Measurements from ENCODE around the gene TGFA. TPM values are rescaled to one million over a fixed set of nuclear protein-coding genes. Genes with fewer than 3 reads are reported as not detected.
A peak's percentile ranks its signal among the peaks of the same experiment; 100 is the strongest.

Gene TGFA
- total and polyA plus RNA-seq, 7 experiments from 2014 or later = 0.44 to 3.2 (median 1.9) TPM; not detected in 1

GRCh38 chr2:70508711-70509462, 44.7 kb downstream of the TGFA start:
- Mint-ChIP-seq H3K27ac (no peak overlapping the region), H3K4me3 (no peak overlapping the region), H3K27me3 (no peaks in the 10 kb centered on the region), H3K4me1 (peaks cover 0 to 11% (median 0%) of the 10 kb centered on the region in 7 donors), H3K36me3 (peaks cover 0 to 6% (median 0%) of the 10 kb centered on the region in 5 donors), H3K9me3 (no peaks in the 10 kb centered on the region)
- no peak for DNase-seq
- intact Hi-C loops (cut with micrococcal nuclease) = no loop called here
- H3K36me3 ChIP-seq (ENCODE audit: control insufficient read depth in 2 of 3, insufficient read depth in 3 of 3, low read length in 3 of 3) = no peaks in the 10 kb centered on the region
- H3K27ac ChIP-seq (ENCODE audit: low read depth, low read length) = no peak overlapping the region
- no peak for ATAC-seq
- H3K4me1 ChIP-seq (ENCODE audit: control insufficient read depth in 2 of 2, insufficient read depth in 2 of 2, low read length in 2 of 2) = no peaks in the 10 kb centered on the region
- H3K4me3 ChIP-seq (ENCODE audit: low read length) = no peak overlapping the region
- ChIA-PET CTCF (interaction anchor here (0.6 kb wide), 2 partner anchors 29 to 202 kb away, joined by 3 to 4 read pairs; no protein-coding TSS in a partner anchor), POLR2A (no interaction called here)
- H3K27me3 ChIP-seq (ENCODE audit: control insufficient read depth in 2 of 2, insufficient read depth in 2 of 2, low read length in 2 of 2) = no peaks in the 10 kb centered on the region
- no peaks in the 10 kb centered on the region for H3K9me3 ChIP-seq (ENCODE audit: control insufficient read depth in 2 of 3, low read length in 3 of 3)

GRCh38 chr2:70505613-70506391, 47.8 kb downstream of the TGFA start:
- Histone ChIP-seq H3K4me3 (ENCODE audit: low read length) (no peak overlapping the region), H3K9me3 (ENCODE audit: control insufficient read depth in 2 of 3, low read length in 3 of 3) (no peaks in the 10 kb centered on the region), H3K36me3 (ENCODE audit: control insufficient read depth in 2 of 3, insufficient read depth in 3 of 3, low read length in 3 of 3) (no peaks in the 10 kb centered on the region), H3K27me3 (ENCODE audit: control insufficient read depth in 2 of 2, insufficient read depth in 2 of 2, low read length in 2 of 2) (no peaks in the 10 kb centered on the region), H3K27ac (ENCODE audit: low read depth, low read length) (no peak overlapping the region), H3K4me1 (ENCODE audit: control insufficient read depth in 2 of 2, insufficient read depth in 2 of 2, low read length in 2 of 2) (no peaks in the 10 kb centered on the region)
- H3K36me3 Mint-ChIP-seq = peaks cover 0 to 8% (median 0%) of the 10 kb centered on the region in 5 donors
- ChIA-PET CTCF (no interaction called here), POLR2A (no interaction called here)
- ATAC-seq (no peak), DNase-seq (no peak)
- no peak overlapping the region for H3K27ac Mint-ChIP-seq
- H3K27me3 Mint-ChIP-seq = peaks cover 0 to 13% (median 0%) of the 10 kb centered on the region in 5 donors
- H3K4me3 Mint-ChIP-seq = no peak overlapping the region
- peaks cover 0 to 27% (median 0%) of the 10 kb centered on the region in 7 donors for H3K4me1 Mint-ChIP-seq
- H3K9me3 Mint-ChIP-seq = no peaks in the 10 kb centered on the region
- intact Hi-C loops (cut with micrococcal nuclease) = no loop called here

GRCh38 chr2:70504750-70505149, 48.9 kb downstream of the TGFA start:
- no peak overlapping the region for H3K27ac Mint-ChIP-seq
- CTCF ChIA-PET = interaction anchor here (0.7 kb wide), 1 partner anchor 429 kb away, joined by 3 read pairs; no protein-coding TSS in a partner anchor

GRCh38 chr2:70503896-70504295, 49.7 kb downstream of the TGFA start:
- Histone ChIP-seq H3K36me3 (ENCODE audit: control insufficient read depth in 2 of 3, insufficient read depth in 3 of 3, low read length in 3 of 3) (no peaks in the 10 kb centered on the region), H3K4me3 (ENCODE audit: low read length) (no peak overlapping the region), H3K9me3 (ENCODE audit: control insufficient read depth in 2 of 3, low read length in 3 of 3) (no peaks in the 10 kb centered on the region), H3K4me1 (ENCODE audit: control insufficient read depth in 2 of 2, insufficient read depth in 2 of 2, low read length in 2 of 2) (no peaks in the 10 kb centered on the region), H3K27ac (ENCODE audit: low read depth, low read length) (no peak overlapping the region), H3K27me3 (ENCODE audit: control insufficient read depth in 2 of 2, insufficient read depth in 2 of 2, low read length in 2 of 2) (no peaks in the 10 kb centered on the region)
- Mint-ChIP-seq H3K27ac (no peak overlapping the region), H3K36me3 (peaks cover 0 to 7% (median 0%) of the 10 kb centered on the region in 5 donors), H3K4me1 (peaks cover 0 to 31% (median 0%) of the 10 kb centered on the region in 7 donors), H3K27me3 (peaks cover 0 to 20% (median 0%) of the 10 kb centered on the region in 5 donors), H3K4me3 (no peak overlapping the region), H3K9me3 (no peaks in the 10 kb centered on the region)
- DNase-seq (no peak), ATAC-seq (no peak)
- intact Hi-C loops (cut with micrococcal nuclease) = no loop called here
- CTCF ChIA-PET = no interaction called here
- POLR2A ChIA-PET = no interaction called here

More at GRCh38 chr2:70504750-70505149, 48.9 kb downstream of the TGFA start:
- Mint-ChIP-seq H3K36me3 (peaks cover 0 to 7% (median 0%) of the 10 kb centered on the region in 5 donors), H3K9me3 (no peaks in the 10 kb centered on the region), H3K27me3 (peaks cover 0 to 20% (median 0%) of the 10 kb centered on the region in 5 donors), H3K4me3 (no peak overlapping the region), H3K4me1 (peaks cover 0 to 31% (median 0%) of the 10 kb centered on the region in 7 donors)
- H3K4me1 ChIP-seq (ENCODE audit: control insufficient read depth in 2 of 2, insufficient read depth in 2 of 2, low read length in 2 of 2) = no peaks in the 10 kb centered on the region
- ATAC-seq = no peak
- POLR2A ChIA-PET = no interaction called here
- no peak overlapping the region for H3K4me3 ChIP-seq (ENCODE audit: low read length)
- DNase-seq = no peak
- H3K9me3 ChIP-seq (ENCODE audit: control insufficient read depth in 2 of 3, low read length in 3 of 3) = no peaks in the 10 kb centered on the region
- H3K27me3 ChIP-seq (ENCODE audit: control insufficient read depth in 2 of 2, insufficient read depth in 2 of 2, low read length in 2 of 2) = no peaks in the 10 kb centered on the region
- H3K27ac ChIP-seq (ENCODE audit: low read depth, low read length) = no peak overlapping the region
- no peaks in the 10 kb centered on the region for H3K36me3 ChIP-seq (ENCODE audit: control insufficient read depth in 2 of 3, insufficient read depth in 3 of 3, low read length in 3 of 3)
- intact Hi-C loops (cut with micrococcal nuclease) = no loop called here

GRCh38 chr2:70501728-70502127, 51.9 kb downstream of the TGFA start:
- POLR2A ChIA-PET = interaction anchor here (1.1 kb wide), 1 partner anchor 27 kb away, joined by 3 read pairs; no protein-coding TSS in a partner anchor
- peak overlapping the region in 2 of 9 donors; percentile 46 to 71 for H3K27ac Mint-ChIP-seq
- no peaks in the 10 kb centered on the region for H3K9me3 ChIP-seq (ENCODE audit: control insufficient read depth in 2 of 3, low read length in 3 of 3)

GRCh38 chr2:70501215-70501614, 52.4 kb downstream of the TGFA start:
- H3K4me1 Mint-ChIP-seq = peaks cover 0 to 36% (median 5%) of the 10 kb centered on the region in 7 donors
- peaks cover 0 to 7% (median 0%) of the 10 kb centered on the region in 5 donors for H3K36me3 Mint-ChIP-seq
- no peaks in the 10 kb centered on the region for H3K36me3 ChIP-seq (ENCODE audit: control insufficient read depth in 2 of 3, insufficient read depth in 3 of 3, low read length in 3 of 3)
- H3K9me3 ChIP-seq (ENCODE audit: control insufficient read depth in 2 of 3, low read length in 3 of 3) = no peaks in the 10 kb centered on the region
- H3K4me3 ChIP-seq (ENCODE audit: low read length) = no peak overlapping the region
- intact Hi-C loops (cut with micrococcal nuclease) = no loop called here
- peaks cover 0 to 33% (median 0%) of the 10 kb centered on the region in 5 donors for H3K27me3 Mint-ChIP-seq
- ATAC-seq (no peak), DNase-seq (no peak)
- no peak overlapping the region for H3K27ac ChIP-seq (ENCODE audit: low read depth, low read length)
- H3K27me3 ChIP-seq (ENCODE audit: control insufficient read depth in 2 of 2, insufficient read depth in 2 of 2, low read length in 2 of 2) = no peaks in the 10 kb centered on the region
- no peaks in the 10 kb centered on the region for H3K4me1 ChIP-seq (ENCODE audit: control insufficient read depth in 2 of 2, insufficient read depth in 2 of 2, low read length in 2 of 2)
- no peaks in the 10 kb centered on the region for H3K9me3 Mint-ChIP-seq
- H3K27ac Mint-ChIP-seq = peak overlapping the region in 2 of 9 donors; percentile 46 to 71
- H3K4me3 Mint-ChIP-seq = peak overlapping the region in 1 of 10 donors; percentile 40
- ChIA-PET CTCF (no interaction called here), POLR2A (interaction anchor here (0.6 to 1.1 kb wide), 3 partner anchors 27 to 190 kb away, joined by 3 to 4 read pairs (median 4); no protein-coding TSS in a partner anchor)

More at GRCh38 chr2:70501728-70502127, 51.9 kb downstream of the TGFA start:
- intact Hi-C loops (cut with micrococcal nuclease) = no loop called here
- Histone ChIP-seq H3K27ac (ENCODE audit: low read depth, low read length) (no peak overlapping the region), H3K4me1 (ENCODE audit: control insufficient read depth in 2 of 2, insufficient read depth in 2 of 2, low read length in 2 of 2) (no peaks in the 10 kb centered on the region), H3K4me3 (ENCODE audit: low read length) (no peak overlapping the region), H3K27me3 (ENCODE audit: control insufficient read depth in 2 of 2, insufficient read depth in 2 of 2, low read length in 2 of 2) (no peaks in the 10 kb centered on the region), H3K36me3 (ENCODE audit: control insufficient read depth in 2 of 3, insufficient read depth in 3 of 3, low read length in 3 of 3) (no peaks in the 10 kb centered on the region)
- ATAC-seq = no peak
- no peaks in the 10 kb centered on the region for H3K9me3 Mint-ChIP-seq
- peak overlapping the region in 1 of 10 donors; percentile 40 for H3K4me3 Mint-ChIP-seq
- peaks cover 0 to 29% (median 0%) of the 10 kb centered on the region in 5 donors for H3K27me3 Mint-ChIP-seq
- CTCF ChIA-PET = interaction anchor here (0.8 kb wide), 1 partner anchor 161 kb away, joined by 3 read pairs; no protein-coding TSS in a partner anchor
- H3K36me3 Mint-ChIP-seq = peaks cover 0 to 7% (median 0%) of the 10 kb centered on the region in 5 donors
- DNase-seq = no peak
- H3K4me1 Mint-ChIP-seq = peaks cover 0 to 36% (median 5%) of the 10 kb centered on the region in 7 donors

Data from naive thymus-derived CD4-positive, alpha-beta T cell (primary cell).